ENCODE data around the gene FASTKD1. TPM values are rescaled to one million over a fixed set of nuclear protein-coding genes. Genes with fewer than 3 reads are reported as not detected.

FASTKD1 gene
- total RNA-seq, 2 experiments from 2014 or later, result 6.3 to 7.2 TPM

DNA sequence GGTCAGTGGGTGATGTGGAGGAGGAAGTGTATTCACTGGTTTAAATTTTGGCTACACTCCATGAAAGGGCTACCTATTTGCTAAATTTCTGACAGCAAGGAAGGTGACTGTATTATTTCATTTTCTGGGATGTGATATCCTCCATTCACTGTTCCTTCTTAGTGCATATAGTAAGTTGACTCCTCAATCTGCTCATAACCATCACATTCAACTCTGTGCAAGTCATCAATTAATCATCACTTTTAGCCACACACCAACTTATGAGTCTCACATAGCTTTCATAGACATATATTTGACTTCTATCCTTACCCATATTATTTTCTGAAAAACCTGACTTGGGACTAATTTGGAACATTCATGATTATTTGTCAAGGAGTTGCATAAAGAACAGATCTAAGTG is 47.2 kb downstream of the FASTKD1 start:
- CTCF ChIA-PET, result no interaction called here
- ATAC-seq (ENCODE audit: poor library complexity) (no peak), DNase-seq (no peak)
- intact Hi-C loops (cut with DNase I, micrococcal nuclease), result loop anchor here (5.0 to 10.0 kb wide), 2 partner anchors 56 to 148 kb away; partner anchors contain the start of gene PPIG (in 1 of the 2)
- Mint-ChIP-seq H3K9me3 (no peaks in the 10 kb centered on the region), H3K36me3 (ENCODE audit: low read depth) (peaks cover 7% of the 10 kb centered on the region), H3K4me3 (no peak overlapping the region), H3K4me1 (ENCODE audit: low read depth) (no peaks in the 10 kb centered on the region), H3K27me3 (no peaks in the 10 kb centered on the region), H3K27ac (no peak overlapping the region)
- no peaks in the 10 kb centered on the region for H3K27me3 ChIP-seq (ENCODE audit: control insufficient read depth in 1 of 2, insufficient read depth in 2 of 2, low read length in 2 of 2)
- no peak for TF ChIP-seq CTCF (IDR thresholded peaks at IDR 0.05)
- no peaks in the 10 kb centered on the region for H3K9me3 ChIP-seq (ENCODE audit: control insufficient read depth in 1 of 2, insufficient read depth in 1 of 2, low read length in 2 of 2)
- H3K4me1 ChIP-seq (ENCODE audit: insufficient read depth, low read length), result no peaks in the 10 kb centered on the region
- H3K27ac ChIP-seq (ENCODE audit: low read depth in 1 of 2, low read length in 2 of 2), result no peak overlapping the region
- H3K36me3 ChIP-seq (ENCODE audit: insufficient read depth, low read length), result peaks cover 7% of the 10 kb centered on the region
- no peak overlapping the region for H3K4me3 ChIP-seq (ENCODE audit: low read length)
- POLR2A ChIA-PET, result no interaction called here

DNA sequence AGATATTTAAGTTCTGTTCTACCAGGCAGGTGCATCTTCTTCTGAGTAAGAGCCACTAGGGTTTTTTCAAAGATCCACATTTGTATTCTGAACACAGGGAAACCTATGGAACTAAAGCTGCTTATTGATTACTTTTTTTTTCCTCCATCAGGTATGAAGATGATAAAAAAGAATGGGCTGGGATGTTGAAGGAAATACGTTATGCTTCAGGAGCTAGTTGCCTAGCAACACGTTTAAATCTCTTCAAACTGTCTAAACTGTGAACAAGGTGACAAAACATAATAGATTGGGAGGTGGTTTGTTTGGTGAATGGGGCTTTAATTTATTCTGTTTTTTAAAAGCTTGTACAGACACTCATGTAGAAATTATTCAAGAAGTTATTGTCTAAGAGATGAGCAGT is 48.2 kb downstream of the FASTKD1 start:
- POLR2A ChIA-PET, result interaction anchor here (1.2 kb wide), 1 partner anchor 59 kb away, joined by 3 read pairs; no protein-coding TSS in a partner anchor
- intact Hi-C loops (cut with DNase I, micrococcal nuclease), result loop anchor here (5.0 to 10.0 kb wide), 2 partner anchors 57 to 149 kb away; partner anchors contain the start of gene PPIG (in 1 of the 2)

DNA sequence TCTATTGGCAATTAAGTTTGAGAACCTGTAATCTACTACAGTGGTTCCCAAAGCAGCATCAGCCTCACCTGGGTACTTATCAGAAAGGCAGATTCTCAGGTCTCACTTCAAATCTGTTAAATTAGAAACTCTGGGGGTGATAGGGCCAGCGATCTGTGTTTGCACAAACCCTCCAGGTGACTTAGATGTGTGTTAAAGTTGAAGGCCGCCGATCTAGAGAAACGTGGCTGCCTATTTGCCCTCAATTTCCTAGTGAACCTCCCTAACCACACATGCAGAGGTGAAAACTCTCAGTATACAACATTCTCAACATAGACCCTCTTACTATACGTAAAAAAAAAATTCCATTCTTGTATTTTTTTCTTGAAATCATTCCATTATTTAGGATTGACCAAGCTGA is 50.0 kb downstream of the FASTKD1 start:
- intact Hi-C loops (cut with DNase I, micrococcal nuclease), result loop anchor here in 1 of 2 experiments (10.0 kb wide), 1 partner anchor 151 kb away; no protein-coding TSS in a partner anchor
- Mint-ChIP-seq H3K4me3 (no peak overlapping the region), H3K27ac (no peak overlapping the region), H3K36me3 (ENCODE audit: low read depth) (no peaks in the 10 kb centered on the region), H3K4me1 (ENCODE audit: low read depth) (no peaks in the 10 kb centered on the region), H3K9me3 (no peaks in the 10 kb centered on the region), H3K27me3 (no peaks in the 10 kb centered on the region)
- ChIA-PET CTCF (no interaction called here), POLR2A (no interaction called here)
- ATAC-seq (ENCODE audit: poor library complexity) (no peak), DNase-seq (no peak)
- no peak overlapping the region for H3K27ac ChIP-seq (ENCODE audit: low read depth in 1 of 2, low read length in 2 of 2)
- no peaks in the 10 kb centered on the region for H3K4me1 ChIP-seq (ENCODE audit: insufficient read depth, low read length)
- peaks cover 3% of the 10 kb centered on the region for H3K36me3 ChIP-seq (ENCODE audit: insufficient read depth, low read length)
- H3K4me3 ChIP-seq (ENCODE audit: low read length), result no peak overlapping the region
- H3K9me3 ChIP-seq (ENCODE audit: control insufficient read depth in 1 of 2, insufficient read depth in 1 of 2, low read length in 2 of 2), result no peaks in the 10 kb centered on the region
- no peaks in the 10 kb centered on the region for H3K27me3 ChIP-seq (ENCODE audit: control insufficient read depth in 1 of 2, insufficient read depth in 2 of 2, low read length in 2 of 2)
- TF ChIP-seq CTCF (IDR thresholded peaks at IDR 0.05), result no peak

More for the DNA sequence above, 48.2 kb downstream of the FASTKD1 start:
- Mint-ChIP-seq H3K27me3 (no peaks in the 10 kb centered on the region), H3K27ac (no peak overlapping the region), H3K36me3 (ENCODE audit: low read depth) (peaks cover 7% of the 10 kb centered on the region), H3K4me1 (ENCODE audit: low read depth) (no peaks in the 10 kb centered on the region), H3K9me3 (no peaks in the 10 kb centered on the region), H3K4me3 (no peak overlapping the region)
- no peak overlapping the region for H3K4me3 ChIP-seq (ENCODE audit: low read length)
- H3K27me3 ChIP-seq (ENCODE audit: control insufficient read depth in 1 of 2, insufficient read depth in 2 of 2, low read length in 2 of 2), result no peaks in the 10 kb centered on the region
- no peaks in the 10 kb centered on the region for H3K9me3 ChIP-seq (ENCODE audit: control insufficient read depth in 1 of 2, insufficient read depth in 1 of 2, low read length in 2 of 2)
- no peaks in the 10 kb centered on the region for H3K4me1 ChIP-seq (ENCODE audit: insufficient read depth, low read length)
- CTCF ChIA-PET, result no interaction called here
- ATAC-seq (ENCODE audit: poor library complexity), result no peak
- H3K27ac ChIP-seq (ENCODE audit: low read depth in 1 of 2, low read length in 2 of 2), result no peak overlapping the region
- TF ChIP-seq CTCF (IDR thresholded peaks at IDR 0.05), result no peak
- H3K36me3 ChIP-seq (ENCODE audit: insufficient read depth, low read length), result peaks cover 3% of the 10 kb centered on the region
- no peak for DNase-seq

All from CD4-positive, alpha-beta T cell (primary cell).